Colonic mucosa (tissue), 4 donors: ENCODE measurements around the gene NPR3. TPM values are rescaled to one million over a fixed set of nuclear protein-coding genes. Genes with fewer than 3 reads are reported as not detected.

ENCODE experiments used
- DNase-seq: peaks from one replicate; pipeline ENCODE4 v3.0.0-alpha.2; 2020
- H3K27ac ChIP-seq: fragments of 200-600 bp; one replicate; pipeline ENCODE4 v1.8.0; 2021
- H3K27me3 ChIP-seq: fragments of 200-600 bp; one replicate; pipeline ENCODE4 v1.8.0; 2021
- H3K36me3 ChIP-seq: fragments of 200-600 bp; one replicate; pipeline ENCODE4 v1.8.0; 2021
- H3K4me1 ChIP-seq: fragments of 200-600 bp; one replicate; pipeline ENCODE4 v1.8.0; 2021; ENCODE audit warnings: mild to moderate bottlenecking
- H3K4me3 ChIP-seq: fragments of 200-600 bp; one replicate; pipeline ENCODE4 v1.8.0; 2021
- H3K9ac ChIP-seq, 2 donors: one replicate each; pipeline ENCODE4 v1.7.0; 2013; ENCODE audit warnings: control low read depth in 2 of 2, low read depth in 2 of 2, low read length in 2 of 2
- H3K9me3 ChIP-seq: fragments of 200-600 bp; one replicate; pipeline ENCODE4 v1.8.0; 2021
- intact Hi-C: fragments of 100-400 bp; cut with DNase I; formaldehyde crosslinking; loops from one replicate; pipeline ENCODE4 v1.14.1; 2022
- total RNA-seq, 2 donors: library from RNA; stranded (reverse); fragmentation: NEBNext Ultra II Directional in 1 of 2; extraction: Animal tissue kit (Norgen Biotek cat#: 25700) in 1 of 2; gene quantifications; one replicate each; pipeline ENCODE4 v1.2.1, GENCODE V29; 2021
- TF ChIP-seq, protein P1 (sequence below): fragments of 200-600 bp; IDR thresholded peaks from one replicate; pipeline ENCODE4 v1.8.0; 2022; ENCODE audit warnings: antibody characterized with exemption, mild to moderate bottlenecking
- donor health status: healthy.
- donor health status: DM: no; HTN: no; CAD: no.
- donor health status: DM: no; HTN: no; CAD: no.

The NPR3 gene
- total RNA-seq, 2 donors from 2014 or later, result 0.20 to 3.0 TPM

DNA sequence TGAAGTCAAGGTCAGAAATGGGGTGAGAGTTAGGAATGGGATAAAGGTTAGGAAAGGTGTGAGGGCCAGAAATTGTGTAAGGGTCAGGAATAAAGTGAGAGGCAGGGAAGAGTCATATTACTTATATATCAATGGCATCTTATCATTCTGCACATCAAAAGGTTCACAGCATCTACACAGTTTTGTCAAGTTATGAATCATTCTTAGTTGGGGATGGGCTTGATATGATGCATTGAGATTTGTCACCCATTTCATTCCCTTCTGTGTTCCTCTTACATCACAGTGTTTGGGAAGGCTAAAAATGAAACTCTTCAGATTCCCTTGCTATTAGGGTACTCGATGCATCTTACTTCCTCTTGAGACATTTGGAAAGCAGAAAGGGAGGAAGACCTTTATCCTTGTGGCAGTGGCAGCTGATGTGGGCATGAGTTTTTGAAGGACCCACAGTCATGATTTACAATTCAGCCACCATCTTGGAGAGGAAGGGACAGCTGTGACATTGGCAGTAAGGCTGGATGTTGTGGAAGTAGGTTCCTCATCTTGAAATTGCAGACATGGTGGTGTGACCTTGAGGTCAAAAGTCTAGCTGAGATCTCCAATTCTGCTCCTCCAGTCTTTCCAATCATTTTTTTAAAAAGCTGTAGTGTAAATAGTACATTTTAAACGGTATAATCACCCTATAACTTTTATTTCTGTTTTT is 24.2 kb upstream of the NPR3 start:
- intact Hi-C loops, result no loop called here
- H3K27ac ChIP-seq, result no peak overlapping the region
- no peaks in the 10 kb centered on the region for H3K4me1 ChIP-seq
- no peaks in the 10 kb centered on the region for H3K27me3 ChIP-seq
- H3K9me3 ChIP-seq, result no peaks in the 10 kb centered on the region
- no peak overlapping the region for H3K4me3 ChIP-seq
- H3K36me3 ChIP-seq, result no peaks in the 10 kb centered on the region
- TF ChIP-seq, protein P1, sequence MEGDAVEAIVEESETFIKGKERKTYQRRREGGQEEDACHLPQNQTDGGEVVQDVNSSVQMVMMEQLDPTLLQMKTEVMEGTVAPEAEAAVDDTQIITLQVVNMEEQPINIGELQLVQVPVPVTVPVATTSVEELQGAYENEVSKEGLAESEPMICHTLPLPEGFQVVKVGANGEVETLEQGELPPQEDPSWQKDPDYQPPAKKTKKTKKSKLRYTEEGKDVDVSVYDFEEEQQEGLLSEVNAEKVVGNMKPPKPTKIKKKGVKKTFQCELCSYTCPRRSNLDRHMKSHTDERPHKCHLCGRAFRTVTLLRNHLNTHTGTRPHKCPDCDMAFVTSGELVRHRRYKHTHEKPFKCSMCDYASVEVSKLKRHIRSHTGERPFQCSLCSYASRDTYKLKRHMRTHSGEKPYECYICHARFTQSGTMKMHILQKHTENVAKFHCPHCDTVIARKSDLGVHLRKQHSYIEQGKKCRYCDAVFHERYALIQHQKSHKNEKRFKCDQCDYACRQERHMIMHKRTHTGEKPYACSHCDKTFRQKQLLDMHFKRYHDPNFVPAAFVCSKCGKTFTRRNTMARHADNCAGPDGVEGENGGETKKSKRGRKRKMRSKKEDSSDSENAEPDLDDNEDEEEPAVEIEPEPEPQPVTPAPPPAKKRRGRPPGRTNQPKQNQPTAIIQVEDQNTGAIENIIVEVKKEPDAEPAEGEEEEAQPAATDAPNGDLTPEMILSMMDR, result no peak
- no peak for DNase-seq
- no peak overlapping the region for H3K9ac ChIP-seq

DNA sequence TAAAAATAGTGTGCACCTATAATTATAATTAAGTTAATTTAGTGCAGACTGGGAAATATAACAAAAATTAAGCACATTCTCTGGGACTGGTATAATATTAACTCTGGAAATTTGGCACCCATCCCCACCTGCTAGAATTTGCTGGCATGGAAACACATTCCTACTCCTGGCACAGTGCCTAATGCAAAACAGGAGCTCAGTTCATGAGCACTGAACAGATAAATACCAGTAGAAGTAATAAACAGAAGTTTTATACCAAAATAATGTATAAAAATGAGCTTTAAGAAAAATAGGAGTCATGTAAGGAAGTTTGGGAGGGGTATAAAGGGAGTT is 23.7 kb upstream of the NPR3 start:
- Histone ChIP-seq H3K4me1 (no peaks in the 10 kb centered on the region), H3K4me3 (no peak overlapping the region), H3K27ac (no peak overlapping the region), H3K9me3 (no peaks in the 10 kb centered on the region), H3K9ac (no peak overlapping the region), H3K36me3 (no peaks in the 10 kb centered on the region), H3K27me3 (no peaks in the 10 kb centered on the region)
- intact Hi-C loops, result no loop called here
- TF ChIP-seq, protein P1, result no peak
- no peak for DNase-seq

DNA sequence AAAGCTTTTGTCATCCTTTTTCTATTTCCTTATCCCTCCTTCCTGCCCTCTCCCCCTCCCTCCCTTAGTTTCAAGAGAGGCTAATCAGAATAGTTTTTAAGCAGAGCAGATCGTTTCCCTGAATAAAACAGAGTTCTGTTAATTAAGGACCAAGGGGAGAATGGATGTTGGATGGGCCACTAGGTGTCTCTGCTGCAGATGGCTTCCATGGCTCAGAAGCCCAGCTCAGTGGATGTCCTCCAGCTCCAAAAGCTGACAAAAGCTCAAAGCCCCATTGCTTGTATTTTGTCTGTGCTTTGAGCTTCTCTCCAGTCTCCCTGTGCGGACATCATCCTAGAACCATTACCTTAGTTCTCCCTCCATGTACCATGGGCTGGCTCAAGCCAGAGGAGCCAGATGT is 21.0 kb upstream of the NPR3 start:
- H3K27me3 ChIP-seq, result no peaks in the 10 kb centered on the region
- DNase-seq, result no peak
- TF ChIP-seq, protein P1, result no peak
- intact Hi-C loops, result no loop called here
- H3K4me3 ChIP-seq, result no peak overlapping the region
- H3K27ac ChIP-seq, result no peak overlapping the region
- no peak overlapping the region for H3K9ac ChIP-seq
- no peaks in the 10 kb centered on the region for H3K9me3 ChIP-seq
- H3K4me1 ChIP-seq, result no peaks in the 10 kb centered on the region
- H3K36me3 ChIP-seq, result no peaks in the 10 kb centered on the region

- Histone ChIP-seq H3K4me3 (no peak overlapping the region), H3K27ac (no peak overlapping the region), H3K27me3 (no peaks in the 10 kb centered on the region), H3K9ac (no peak overlapping the region), H3K4me1 (no peaks in the 10 kb centered on the region), H3K36me3 (no peaks in the 10 kb centered on the region), H3K9me3 (no peaks in the 10 kb centered on the region)
- TF ChIP-seq, protein P1, result no peak
- intact Hi-C loops, result no loop called here
- DNase-seq, result no peak
Observed at GRCh38 chr5:32690666-32691065, 20.5 kb upstream of the NPR3 start.

DNA sequence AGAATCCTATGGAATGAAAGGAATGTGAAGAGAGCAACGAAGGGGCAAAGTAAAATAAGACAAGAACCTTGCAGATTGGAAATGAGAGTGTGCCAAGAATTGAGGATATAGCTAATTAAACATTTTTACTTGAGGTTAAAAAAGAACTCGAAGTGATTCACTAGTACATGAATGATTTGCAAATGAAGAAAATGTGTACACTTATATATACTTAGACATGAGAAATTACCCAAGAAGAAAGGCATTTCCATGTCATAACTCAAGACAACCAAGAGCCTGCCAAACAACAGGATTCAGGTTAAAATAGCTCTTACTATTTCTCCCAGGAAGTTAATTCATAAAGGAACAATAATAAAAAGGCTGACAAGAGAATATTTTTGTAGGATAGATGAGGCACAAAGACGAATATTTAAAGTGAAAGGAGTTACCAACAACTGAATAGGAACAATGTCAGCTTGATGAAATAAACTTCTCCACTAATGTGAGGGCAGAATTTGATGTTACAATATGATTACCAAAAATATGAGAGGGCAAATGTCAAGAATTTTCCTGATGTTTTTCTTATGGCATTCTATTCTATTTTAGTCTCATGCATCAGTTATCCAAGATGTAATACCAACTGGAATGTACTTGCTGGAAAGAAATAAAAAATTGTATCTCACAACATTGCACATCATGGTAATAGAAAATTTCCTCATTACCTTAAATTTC is 18.9 kb upstream of the NPR3 start:
- H3K27me3 ChIP-seq, result no peaks in the 10 kb centered on the region
- DNase-seq, result no peak
- TF ChIP-seq, protein P1, result no peak
- intact Hi-C loops, result no loop called here
- H3K27ac ChIP-seq, result no peak overlapping the region
- H3K4me1 ChIP-seq, result no peaks in the 10 kb centered on the region
- H3K4me3 ChIP-seq, result no peak overlapping the region
- H3K36me3 ChIP-seq, result no peaks in the 10 kb centered on the region
- H3K9ac ChIP-seq, result no peak overlapping the region
- no peaks in the 10 kb centered on the region for H3K9me3 ChIP-seq
